Spinal cord (tissue), 10 donors: ENCODE measurements around the gene MSTN. TPM values are rescaled to one million over a fixed set of nuclear protein-coding genes. Genes with fewer than 3 reads are reported as not detected.

ENCODE experiments used
- DNase-seq, 6 donors: peaks; one replicate each; pipeline versions ENCODE4 v3.0.0 to v3.0.0-alpha.2; 2013 to 2015; ENCODE audit warnings: low spot score in 6 of 6, low read depth in 4 of 6
- H3K27ac ChIP-seq: one replicate; pipeline ENCODE4 v1.5.1; 2013; ENCODE audit warnings: low read depth, low read length, control low read depth
- H3K27me3 ChIP-seq: one replicate; pipeline ENCODE4 v1.6.1; 2013; ENCODE audit warnings: low read length; ENCODE audit not compliant: control insufficient read depth, insufficient read depth
- H3K36me3 ChIP-seq: one replicate; pipeline ENCODE4 v1.6.1; 2013; ENCODE audit warnings: low read length; ENCODE audit not compliant: control insufficient read depth, insufficient read depth
- H3K4me1 ChIP-seq: one replicate; pipeline ENCODE4 v1.6.1; 2013; ENCODE audit warnings: low read length; ENCODE audit not compliant: control insufficient read depth, insufficient read depth
- H3K4me3 ChIP-seq: one replicate; pipeline ENCODE4 v1.5.1; 2013; ENCODE audit warnings: low read depth, low read length, control low read depth
- H3K9me3 ChIP-seq: one replicate; pipeline ENCODE4 v1.6.1; 2013; ENCODE audit warnings: low read length; ENCODE audit not compliant: control insufficient read depth, insufficient read depth
- WGBS: methylation state at CpG from one replicate; pipeline ENCODE4 v1.1.5; 2013; ENCODE audit warnings: missing lambda C conversion rate; ENCODE audit not compliant: insufficient coverage; 5-methylcytosine and 5-hydroxymethylcytosine counted together
- long read RNA-seq, 4 donors: transcript quantifications; one replicate each; lab custom pipeline, GENCODE V29; 2026
- polyA plus RNA-seq, 2 donors: library from polyadenylated mRNA; unstranded; fragments of 120-200 nt; gene quantifications; one replicate each; pipeline ENCODE4 v1.2.1, GENCODE V29; 2013; ENCODE audit not compliant: insufficient read length in 2 of 2
- total RNA-seq, 2 donors: library from RNA; depleted of rRNA in 1 of 2; stranded (reverse); fragments of 120-200 nt in 1 of 2; fragments of >200 nt in 1 of 2; gene quantifications; one replicate each; pipeline versions ENCODE4 v1.2.3 to v1.2.4, GENCODE V29; 2013 to 2014
- donor health status: healthy.

Gene MSTN
- total RNA-seq = 1 to 10 TPM; 1.2 to 1.4 TPM
- 1 to 10 TPM; 1.8 to 2.1 TPM for polyA plus RNA-seq
- long read RNA-seq, donor 1 = 0 reads
- long read RNA-seq, donor 2 = 0 reads
- long read RNA-seq, donor 3 = 0 reads
- long read RNA-seq, donor 4 = 0 reads

GRCh38 chr2:190062601-190063000 lies at the start of gene MSTN:
Gene MSTN, minus strand, starts transcription at chr2:190062729. Its CDS starts 133 bp downstream, at chr2:190062596.
- Histone ChIP-seq H3K27me3 (no peaks in the 10 kb centered on the region), H3K4me3 (no peak within 1 kb of the TSS), H3K36me3 (no peaks in the 10 kb centered on the region), H3K4me1 (no peaks in the 10 kb centered on the region), H3K27ac (no peak within 1 kb of the TSS), H3K9me3 (no peaks in the 10 kb centered on the region)
- no peak for DNase-seq
- WGBS = no CpG with 5 or more reads among the region's 2 CpGs

GRCh38 chr2:190111166-190111565 lies 48.6 kb upstream of the MSTN start:
- H3K27ac ChIP-seq = no peak overlapping the region
- no peaks in the 10 kb centered on the region for H3K9me3 ChIP-seq
- no CpG with 5 or more reads among the region's 1 CpG for WGBS
- no peaks in the 10 kb centered on the region for H3K36me3 ChIP-seq
- no peaks in the 10 kb centered on the region for H3K27me3 ChIP-seq
- DNase-seq = no peak
- H3K4me1 ChIP-seq = no peaks in the 10 kb centered on the region
- H3K4me3 ChIP-seq = no peak overlapping the region

GRCh38 chr2:190110699-190111098 lies 48.2 kb upstream of the MSTN start:
- no peak for DNase-seq

GRCh38 chr2:190110131-190110530 lies 47.6 kb upstream of the MSTN start:
- no CpG with 5 or more reads among the region's 2 CpGs for WGBS

More at GRCh38 chr2:190110699-190111098, 48.2 kb upstream of the MSTN start:
- 95% methylated on average over 5 of the region's 7 CpGs for WGBS
- no peak overlapping the region for H3K4me3 ChIP-seq
- no peak overlapping the region for H3K27ac ChIP-seq
- H3K9me3 ChIP-seq = no peaks in the 10 kb centered on the region
- H3K4me1 ChIP-seq = no peaks in the 10 kb centered on the region
- H3K36me3 ChIP-seq = no peaks in the 10 kb centered on the region
- H3K27me3 ChIP-seq = no peaks in the 10 kb centered on the region

GRCh38 chr2:190107409-190107808 lies 44.9 kb upstream of the MSTN start:
- no peak overlapping the region for H3K27ac ChIP-seq
- H3K27me3 ChIP-seq = no peaks in the 10 kb centered on the region
- 69% methylated on average over 1 of the region's 4 CpGs for WGBS
- H3K36me3 ChIP-seq = no peaks in the 10 kb centered on the region
- no peaks in the 10 kb centered on the region for H3K4me1 ChIP-seq
- DNase-seq = no peak
- no peak overlapping the region for H3K4me3 ChIP-seq
- H3K9me3 ChIP-seq = no peaks in the 10 kb centered on the region

More at GRCh38 chr2:190110131-190110530, 47.6 kb upstream of the MSTN start:
- no peak for DNase-seq
- H3K27ac ChIP-seq = no peak overlapping the region
- H3K9me3 ChIP-seq = no peaks in the 10 kb centered on the region
- no peaks in the 10 kb centered on the region for H3K27me3 ChIP-seq
- H3K36me3 ChIP-seq = no peaks in the 10 kb centered on the region
- no peaks in the 10 kb centered on the region for H3K4me1 ChIP-seq
- H3K4me3 ChIP-seq = no peak overlapping the region

GRCh38 chr2:190106783-190107182 lies 44.3 kb upstream of the MSTN start:
- Histone ChIP-seq H3K4me3 (no peak overlapping the region), H3K27me3 (no peaks in the 10 kb centered on the region), H3K36me3 (no peaks in the 10 kb centered on the region), H3K27ac (no peak overlapping the region), H3K4me1 (no peaks in the 10 kb centered on the region), H3K9me3 (peaks cover 3% of the 10 kb centered on the region)
- no peak for DNase-seq

- no CpG with 5 or more reads among the region's 2 CpGs for WGBS
Measured at GRCh38 chr2:190105554-190105953, 43.0 kb upstream of the MSTN start.

GRCh38 chr2:190103144-190103543 lies 40.6 kb upstream of the MSTN start:
- Histone ChIP-seq H3K4me1 (no peaks in the 10 kb centered on the region), H3K4me3 (no peak overlapping the region), H3K9me3 (peaks cover 5% of the 10 kb centered on the region), H3K27me3 (no peaks in the 10 kb centered on the region), H3K36me3 (no peaks in the 10 kb centered on the region), H3K27ac (no peak overlapping the region)
- no CpG with 5 or more reads among the region's 3 CpGs for WGBS
- no peak for DNase-seq

More at GRCh38 chr2:190105554-190105953, 43.0 kb upstream of the MSTN start:
- no peak for DNase-seq
- Histone ChIP-seq H3K27ac (no peak overlapping the region), H3K36me3 (no peaks in the 10 kb centered on the region), H3K9me3 (peaks cover 3% of the 10 kb centered on the region), H3K4me1 (no peaks in the 10 kb centered on the region), H3K4me3 (no peak overlapping the region), H3K27me3 (no peaks in the 10 kb centered on the region)

GRCh38 chr2:190099890-190100697 lies 37.6 kb upstream of the MSTN start:
- DNase-seq = no peak
- Histone ChIP-seq H3K27me3 (no peaks in the 10 kb centered on the region), H3K36me3 (no peaks in the 10 kb centered on the region), H3K27ac (no peak overlapping the region), H3K9me3 (peaks cover 5% of the 10 kb centered on the region), H3K4me3 (no peak overlapping the region), H3K4me1 (no peaks in the 10 kb centered on the region)
- no CpG with 5 or more reads among the region's 3 CpGs for WGBS

- DNase-seq = no peak
- Histone ChIP-seq H3K4me3 (no peak overlapping the region), H3K36me3 (no peaks in the 10 kb centered on the region), H3K27ac (no peak overlapping the region), H3K27me3 (no peaks in the 10 kb centered on the region), H3K9me3 (peaks cover 5% of the 10 kb centered on the region), H3K4me1 (no peaks in the 10 kb centered on the region)
Measured at GRCh38 chr2:190098851-190099250, 36.3 kb upstream of the MSTN start.
